Measurements from ENCODE around the gene IGFBP7.

DNA sequence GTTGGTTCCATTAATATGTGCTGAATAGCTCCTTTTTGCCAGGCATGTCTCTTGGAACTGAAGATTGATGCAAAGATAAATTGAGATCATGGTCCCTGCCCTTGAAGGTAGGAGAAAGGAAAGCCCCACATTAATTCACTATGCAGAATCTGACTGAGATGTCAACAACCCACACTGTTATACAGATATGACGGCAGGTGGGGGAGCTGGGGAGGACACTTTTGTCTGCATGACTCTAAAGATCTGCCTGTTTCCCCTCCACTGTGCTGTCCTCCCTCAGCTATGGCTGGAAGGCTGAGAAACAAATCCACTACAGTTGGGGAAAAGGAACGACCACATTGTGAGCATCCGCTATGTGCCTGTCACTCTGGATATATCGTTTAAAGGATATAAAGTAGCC is 36.3 kb upstream of the IGFBP7 start:
- TF ChIP-seq EZH2 (IDR thresholded peaks at IDR 0.05; ENCODE audit: insufficient read depth, poor library complexity, severe bottlenecking) (no peak), EZH2phosphoT487 (IDR thresholded peaks at IDR 0.05; ENCODE audit: insufficient read depth, low read depth) (no peak)
